MM.1S (cell line): Measurements from ENCODE around the gene NGEF.

Source experiments
- DNase-seq: peaks from one replicate; pipeline ENCODE4 v3.0.0-alpha.2; 2015
- H2AFZ ChIP-seq: fragments of 300-600 bp; sonication (generic); 2 replicates; pipeline ENCODE4 v1.6.0; 2016; ENCODE audit warnings: antibody characterized with exemption, low read length
- H3F3A ChIP-seq: fragments of 300-600 bp; sonication (generic); 2 replicates; pipeline ENCODE4 v1.6.1; 2016; ENCODE audit warnings: mild to moderate bottlenecking, antibody characterized with exemption, low read length, moderate library complexity, mixed read lengths; ENCODE audit not compliant: insufficient read depth
- H3K27ac ChIP-seq: fragments of 300-600 bp; sonication (generic); 2 replicates; pipeline ENCODE4 v1.5.1; 2016; ENCODE audit warnings: mild to moderate bottlenecking, low read length
- H3K27me3 ChIP-seq: fragments of 300-600 bp; sonication (generic); replicated peaks from 2 replicates; pipeline ENCODE4 v1.6.0; 2016; ENCODE audit warnings: low read length; ENCODE audit not compliant: insufficient read depth
- H3K36me3 ChIP-seq: fragments of 300-600 bp; sonication (generic); replicated peaks from 2 replicates; pipeline ENCODE4 v1.6.1; 2016; ENCODE audit warnings: mild to moderate bottlenecking, low read length, mixed read lengths; ENCODE audit not compliant: insufficient read depth
- H3K4me1 ChIP-seq: fragments of 300-600 bp; sonication (generic); 2 replicates; pipeline ENCODE4 v1.6.1; 2016; ENCODE audit warnings: low read length, mixed read lengths
- H3K4me2 ChIP-seq: fragments of 300-600 bp; sonication (generic); 2 replicates; pipeline ENCODE4 v1.6.0; 2016; ENCODE audit warnings: low read depth, low read length
- H3K4me3 ChIP-seq: fragments of 300-600 bp; sonication (generic); 2 replicates; pipeline ENCODE4 v1.5.1; 2016; ENCODE audit warnings: low read length, mixed read lengths
- H3K79me2 ChIP-seq: fragments of 300-600 bp; sonication (generic); 2 replicates; pipeline ENCODE4 v1.6.1; 2016; ENCODE audit warnings: mixed run types, low read length, mixed read lengths
- H3K9ac ChIP-seq: fragments of 300-600 bp; sonication (generic); 2 replicates; pipeline ENCODE4 v1.6.1; 2016; ENCODE audit warnings: low read length, mixed read lengths
- H3K9me2 ChIP-seq: fragments of 300-600 bp; sonication (generic); replicated peaks from 2 replicates; pipeline ENCODE4 v1.6.1; 2016; ENCODE audit warnings: mild to moderate bottlenecking, low read length, mixed read lengths; ENCODE audit not compliant: insufficient read depth
- H3K9me3 ChIP-seq: fragments of 300-600 bp; sonication (generic); replicated peaks from 2 replicates; pipeline ENCODE4 v1.6.1; 2016; ENCODE audit warnings: mild to moderate bottlenecking, low read length, mixed read lengths; ENCODE audit not compliant: insufficient read depth
- H4K20me1 ChIP-seq: fragments of 300-600 bp; sonication (generic); 2 replicates; pipeline ENCODE4 v1.6.1; 2016; ENCODE audit warnings: mild to moderate bottlenecking, low read length, moderate library complexity, mixed read lengths; ENCODE audit not compliant: insufficient read depth
- EZH2 ChIP-seq: fragments of 300-600 bp; sonication (generic); optimal IDR thresholded peaks from 2 replicates; pipeline ENCODE3; 2017; ENCODE audit warnings: low read depth, mild to moderate bottlenecking, antibody characterized with exemption, low read length, mixed read lengths
- EZH2phosphoT487 ChIP-seq: fragments of 300-600 bp; sonication (generic); IDR thresholded peaks from 2 replicates; pipeline ENCODE4 v1.6.1; 2018; ENCODE audit warnings: antibody characterized with exemption, low read length
- TF ChIP-seq, protein P1 (sequence below): fragments of 300-600 bp; sonication (generic); IDR thresholded peaks from 2 replicates; pipeline ENCODE4 v1.5.1; 2016; ENCODE audit warnings: antibody characterized with exemption, low read length, mixed read lengths

The NGEF gene

GRCh38 chr2:232866104-232866503 lies 147.0 kb downstream of the NGEF start:
- Histone ChIP-seq H2AFZ (no peak overlapping the region), H3K27me3 (no peaks in the 10 kb centered on the region), H3F3A (no peaks in the 10 kb centered on the region), H3K9me2 (no peaks in the 10 kb centered on the region), H3K79me2 (no peaks in the 10 kb centered on the region), H3K36me3 (no peaks in the 10 kb centered on the region), H3K9ac (no peak overlapping the region), H3K27ac (no peak overlapping the region), H3K4me3 (no peak overlapping the region), H3K4me1 (no peaks in the 10 kb centered on the region), H3K9me3 (no peaks in the 10 kb centered on the region), H3K4me2 (no peak overlapping the region), H4K20me1 (no peaks in the 10 kb centered on the region)
- no peak for DNase-seq
- TF ChIP-seq, protein P1, sequence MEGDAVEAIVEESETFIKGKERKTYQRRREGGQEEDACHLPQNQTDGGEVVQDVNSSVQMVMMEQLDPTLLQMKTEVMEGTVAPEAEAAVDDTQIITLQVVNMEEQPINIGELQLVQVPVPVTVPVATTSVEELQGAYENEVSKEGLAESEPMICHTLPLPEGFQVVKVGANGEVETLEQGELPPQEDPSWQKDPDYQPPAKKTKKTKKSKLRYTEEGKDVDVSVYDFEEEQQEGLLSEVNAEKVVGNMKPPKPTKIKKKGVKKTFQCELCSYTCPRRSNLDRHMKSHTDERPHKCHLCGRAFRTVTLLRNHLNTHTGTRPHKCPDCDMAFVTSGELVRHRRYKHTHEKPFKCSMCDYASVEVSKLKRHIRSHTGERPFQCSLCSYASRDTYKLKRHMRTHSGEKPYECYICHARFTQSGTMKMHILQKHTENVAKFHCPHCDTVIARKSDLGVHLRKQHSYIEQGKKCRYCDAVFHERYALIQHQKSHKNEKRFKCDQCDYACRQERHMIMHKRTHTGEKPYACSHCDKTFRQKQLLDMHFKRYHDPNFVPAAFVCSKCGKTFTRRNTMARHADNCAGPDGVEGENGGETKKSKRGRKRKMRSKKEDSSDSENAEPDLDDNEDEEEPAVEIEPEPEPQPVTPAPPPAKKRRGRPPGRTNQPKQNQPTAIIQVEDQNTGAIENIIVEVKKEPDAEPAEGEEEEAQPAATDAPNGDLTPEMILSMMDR: no peak
- no peak for TF ChIP-seq EZH2
- TF ChIP-seq EZH2phosphoT487: no peak

GRCh38 chr2:232865165-232865564 lies 147.9 kb downstream of the NGEF start:
- Histone ChIP-seq H3K36me3 (no peaks in the 10 kb centered on the region), H3K27ac (no peak overlapping the region), H3K9ac (no peak overlapping the region), H3K4me3 (no peak overlapping the region), H2AFZ (no peak overlapping the region), H3F3A (no peaks in the 10 kb centered on the region), H3K4me1 (no peaks in the 10 kb centered on the region), H3K27me3 (no peaks in the 10 kb centered on the region), H3K79me2 (no peaks in the 10 kb centered on the region), H3K9me3 (no peaks in the 10 kb centered on the region), H4K20me1 (no peaks in the 10 kb centered on the region), H3K9me2 (no peaks in the 10 kb centered on the region), H3K4me2 (no peak overlapping the region)
- no peak for DNase-seq
- TF ChIP-seq, protein P1: no peak
- TF ChIP-seq EZH2 (no peak), EZH2phosphoT487 (no peak)

- no peaks in the 10 kb centered on the region for H3K4me1 ChIP-seq
- no peak overlapping the region for H3K4me3 ChIP-seq
- H3K9me2 ChIP-seq: no peaks in the 10 kb centered on the region
- no peaks in the 10 kb centered on the region for H4K20me1 ChIP-seq
- no peak overlapping the region for H3K4me2 ChIP-seq
- H3K79me2 ChIP-seq: no peaks in the 10 kb centered on the region
- no peaks in the 10 kb centered on the region for H3K27me3 ChIP-seq
- H3K9ac ChIP-seq: no peak overlapping the region
- H3F3A ChIP-seq: no peaks in the 10 kb centered on the region
- no peak overlapping the region for H3K27ac ChIP-seq
- TF ChIP-seq, protein P1: no peak
- TF ChIP-seq EZH2: no peak
- no peaks in the 10 kb centered on the region for H3K36me3 ChIP-seq
- no peaks in the 10 kb centered on the region for H3K9me3 ChIP-seq
- no peak overlapping the region for H2AFZ ChIP-seq
- DNase-seq: no peak
Observed at GRCh38 chr2:232863996-232864395, 149.1 kb downstream of the NGEF start.
